ENCODE measurements around the gene MAP4.
A peak's percentile ranks its signal among the peaks of the same experiment; 100 is the strongest.

MAP4 gene

DNA sequence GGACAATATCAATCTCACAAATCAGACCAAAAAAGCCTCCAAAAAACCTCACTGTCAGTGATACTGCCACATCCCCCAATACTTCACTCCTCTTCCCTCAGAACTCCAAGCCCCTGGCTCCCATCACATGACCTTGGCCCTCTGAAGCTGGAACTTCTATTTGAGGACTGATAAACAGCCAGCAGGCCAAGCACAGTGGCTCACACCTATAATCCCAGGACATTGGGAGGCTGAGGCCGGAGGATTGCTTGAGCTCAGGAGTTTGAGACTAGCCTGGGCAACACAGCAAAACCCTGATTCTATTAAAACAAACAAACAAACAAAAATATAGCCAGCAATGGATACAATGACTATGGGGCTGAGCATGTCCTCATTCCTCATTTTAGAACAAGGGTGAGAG is 55.2 kb downstream of the MAP4 start:
- DNase-seq, result no peak

DNA sequence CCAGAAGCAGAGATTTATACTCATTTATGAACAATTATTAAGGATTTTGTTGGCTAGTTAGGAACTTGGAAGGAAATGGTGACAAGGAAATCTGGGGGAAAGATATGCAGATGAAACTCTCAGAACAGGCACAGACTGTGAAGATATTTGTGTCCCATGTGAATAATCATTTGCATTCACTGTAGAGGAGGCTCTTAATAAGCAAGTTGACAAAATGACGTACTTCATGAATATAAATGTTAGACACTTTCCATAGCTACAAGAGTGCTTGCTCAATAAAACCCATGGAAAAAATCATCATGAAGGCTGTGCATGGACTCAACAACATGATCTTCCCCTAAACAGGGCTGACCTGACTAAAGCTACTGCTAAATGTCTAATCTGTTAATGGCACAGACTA is 59.7 kb downstream of the MAP4 start:
- no peak for DNase-seq

DNA sequence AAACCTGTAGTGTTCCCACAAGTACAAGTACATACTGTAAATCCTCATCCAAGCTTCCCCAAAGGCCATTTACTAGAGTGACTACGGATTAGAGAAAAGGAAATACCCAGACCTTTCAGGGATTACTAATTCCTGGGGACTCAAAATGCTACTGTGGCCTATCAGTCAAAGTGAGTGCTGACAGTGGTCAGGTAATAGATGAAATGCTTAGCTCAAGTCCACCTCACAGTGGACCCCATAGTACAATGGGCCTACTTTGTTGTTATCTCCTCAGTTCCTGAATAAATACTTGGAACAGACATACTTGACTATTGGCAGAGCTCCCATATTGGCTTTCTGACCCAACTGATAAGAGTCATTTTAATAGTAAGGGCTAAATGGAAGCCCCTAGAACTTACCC is 61.6 kb downstream of the MAP4 start:
- DNase-seq, result no peak

DNA sequence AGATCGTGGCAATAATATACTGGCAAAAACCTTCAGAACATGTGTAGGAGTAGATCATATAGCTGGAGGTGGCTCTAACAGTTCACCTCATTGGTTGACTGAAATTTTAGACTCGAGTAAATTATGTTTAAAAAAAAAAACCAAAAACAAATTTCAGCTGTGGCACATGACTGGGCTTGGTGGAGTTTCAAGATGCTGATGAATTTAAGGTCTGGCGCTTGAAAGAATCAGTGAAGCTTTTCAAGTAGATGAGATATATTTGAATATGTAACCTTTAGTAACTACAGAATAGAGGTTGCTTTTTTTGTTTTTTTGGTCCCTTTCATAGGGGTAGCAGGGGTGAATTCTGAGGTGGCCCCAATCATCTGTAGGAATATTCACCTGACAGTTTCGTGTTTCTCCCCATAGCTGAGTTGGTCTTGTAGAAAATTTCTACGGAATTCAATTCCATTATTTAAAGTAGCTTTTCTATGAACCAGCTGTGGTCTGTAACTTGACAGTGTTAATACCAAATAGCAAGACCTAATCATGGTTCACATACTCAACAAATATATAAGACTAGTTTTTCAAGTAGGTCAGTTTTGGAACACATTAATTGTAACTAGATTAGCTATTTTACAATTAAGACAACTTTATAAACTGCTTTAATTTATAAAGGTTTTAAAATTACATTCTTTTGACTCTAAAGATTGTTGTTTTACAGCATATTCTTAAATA is 65.6 kb downstream of the MAP4 start:
- no peak for DNase-seq

DNA sequence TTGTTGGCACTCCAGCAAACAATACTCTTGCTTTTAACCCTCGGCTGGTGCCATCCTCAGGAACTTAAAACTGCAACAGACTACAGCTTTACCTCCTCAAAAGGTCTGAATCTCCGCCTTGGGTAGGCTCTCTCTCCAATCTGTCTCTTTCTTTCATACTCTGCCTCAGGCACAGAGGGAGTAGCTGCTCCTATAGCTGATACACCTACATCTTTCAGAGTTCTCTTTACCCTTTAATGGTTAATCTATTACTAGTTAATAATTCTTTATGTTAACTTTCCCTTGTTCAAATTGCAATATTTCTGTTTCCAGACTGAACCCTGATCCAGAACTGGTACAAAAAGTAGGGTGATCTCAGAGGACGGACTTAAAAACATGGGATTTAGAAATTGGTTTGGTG is 66.2 kb downstream of the MAP4 start:
- DNase-seq, result no peak

DNA sequence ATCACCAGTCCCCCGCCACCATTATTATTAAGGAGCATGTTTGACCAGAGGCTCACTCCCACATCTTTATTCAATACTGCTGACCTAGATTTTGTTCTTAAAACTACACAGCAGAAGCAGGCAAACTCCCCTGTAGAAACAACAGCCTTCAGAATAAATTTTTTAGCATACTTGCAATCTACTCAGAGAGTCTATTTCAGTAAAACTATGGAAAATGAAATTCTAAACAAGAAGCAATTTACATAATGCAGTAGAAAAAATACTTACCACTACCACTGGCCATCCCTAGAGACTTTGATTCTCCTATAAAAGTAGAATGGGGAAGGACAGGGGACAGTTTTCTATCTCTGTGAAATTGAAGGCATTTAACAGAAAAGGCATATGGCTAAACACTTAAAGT is 76.0 kb downstream of the MAP4 start:
- no peak for DNase-seq

DNA sequence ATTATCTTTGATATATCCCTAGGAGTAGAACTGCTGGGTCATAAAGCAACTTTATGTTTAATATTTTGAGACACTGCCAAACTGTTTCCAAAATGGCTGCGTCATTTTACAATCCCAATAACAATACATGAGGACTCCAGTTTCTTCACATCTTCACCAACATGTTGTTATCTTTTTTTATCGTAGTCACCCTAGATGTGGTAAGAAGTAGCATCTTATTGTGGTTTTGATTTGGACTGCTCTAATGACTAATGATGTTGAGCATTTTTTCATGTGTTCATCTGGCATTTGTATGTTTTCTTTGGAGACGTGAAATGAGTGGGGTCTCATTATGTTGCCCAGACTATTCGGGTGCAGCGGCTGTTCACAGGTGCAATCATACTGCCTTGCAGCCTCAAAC is 83.8 kb downstream of the MAP4 start:
- no peak for DNase-seq

DNA sequence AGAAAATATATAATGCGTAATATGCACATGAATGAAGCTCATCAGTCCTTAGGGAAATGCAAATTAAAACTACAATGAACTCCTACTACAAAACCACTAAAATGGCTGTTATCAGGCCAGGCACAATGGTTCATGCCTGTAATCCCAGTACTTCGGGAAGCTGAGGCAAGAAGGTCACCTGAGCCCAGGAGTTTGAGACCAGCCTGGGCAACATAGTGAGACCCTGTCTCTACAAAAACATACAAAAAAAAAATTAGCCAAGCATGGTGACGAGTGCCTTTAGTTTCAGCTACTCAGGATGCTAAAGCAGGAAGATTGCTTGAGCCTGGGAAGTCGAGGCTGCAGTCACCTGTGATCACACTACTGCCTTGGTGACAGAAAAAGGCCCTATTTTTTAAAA is 85.2 kb downstream of the MAP4 start:
- DNase-seq, result no peak

DNA sequence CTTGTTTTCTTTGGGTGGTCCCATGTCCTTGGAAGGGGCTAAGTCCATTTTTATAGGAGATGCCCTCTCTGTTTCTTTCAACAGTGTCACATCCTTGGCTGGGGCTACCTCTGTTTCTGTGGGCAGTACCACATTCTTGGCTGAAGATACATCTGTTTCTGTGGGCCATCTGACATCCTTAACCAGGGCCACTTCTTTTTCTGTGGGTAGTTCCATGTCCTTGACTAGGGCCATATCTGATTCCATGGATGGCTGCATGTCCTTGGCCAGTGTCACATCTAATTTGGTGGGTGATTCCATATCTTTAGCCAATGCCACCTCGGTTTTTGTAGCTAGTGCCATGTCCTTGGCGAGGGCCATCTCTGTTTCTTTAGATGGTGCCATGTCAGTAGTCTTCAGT is 99.5 kb downstream of the MAP4 start:
- no peak for DNase-seq

DNA sequence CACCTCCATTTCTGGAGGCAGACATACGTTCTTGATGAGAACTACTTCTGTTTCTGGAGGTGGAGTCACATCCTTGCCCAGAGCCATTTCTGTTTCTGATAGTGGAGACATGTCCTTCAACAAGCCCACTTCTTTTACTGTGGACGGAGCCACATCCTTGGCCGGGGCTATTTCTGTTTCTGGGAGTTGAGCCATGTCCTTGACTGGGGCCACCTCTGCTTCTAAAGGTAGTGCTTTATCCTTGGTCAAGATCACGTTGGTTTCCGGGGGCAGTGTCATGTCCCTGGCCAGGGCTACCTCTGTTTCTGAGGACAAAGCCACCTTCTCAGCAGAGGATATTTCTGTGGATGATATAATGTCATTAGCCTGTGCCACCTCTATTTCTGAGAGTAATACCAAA is 100.0 kb downstream of the MAP4 start:
- DNase-seq, result no peak

DNA sequence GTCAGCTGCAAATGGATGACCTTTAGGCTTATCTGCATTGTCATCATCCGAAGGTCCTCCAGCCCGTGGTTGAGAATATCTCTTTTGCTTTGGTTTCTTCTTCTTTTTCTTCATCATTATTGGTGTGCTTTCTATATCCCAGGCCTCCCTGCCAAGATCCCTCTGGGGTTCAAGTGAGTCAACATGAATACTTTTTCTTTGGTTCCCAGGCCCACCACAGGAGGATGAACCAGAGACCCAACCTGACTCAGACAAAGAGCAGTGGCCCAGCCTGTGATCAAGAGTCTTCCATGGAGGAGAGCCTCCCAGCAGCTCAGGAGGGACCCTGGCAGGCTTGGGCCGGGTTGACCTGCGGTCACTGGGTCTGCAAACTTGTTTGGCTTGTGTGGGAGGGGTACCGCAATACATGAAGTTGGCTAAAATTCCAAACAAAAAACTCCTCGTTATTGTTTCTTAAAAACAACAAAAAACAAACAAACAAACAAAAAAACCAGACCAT is 104.2 kb downstream of the MAP4 start:
- no peak for DNase-seq

DNA sequence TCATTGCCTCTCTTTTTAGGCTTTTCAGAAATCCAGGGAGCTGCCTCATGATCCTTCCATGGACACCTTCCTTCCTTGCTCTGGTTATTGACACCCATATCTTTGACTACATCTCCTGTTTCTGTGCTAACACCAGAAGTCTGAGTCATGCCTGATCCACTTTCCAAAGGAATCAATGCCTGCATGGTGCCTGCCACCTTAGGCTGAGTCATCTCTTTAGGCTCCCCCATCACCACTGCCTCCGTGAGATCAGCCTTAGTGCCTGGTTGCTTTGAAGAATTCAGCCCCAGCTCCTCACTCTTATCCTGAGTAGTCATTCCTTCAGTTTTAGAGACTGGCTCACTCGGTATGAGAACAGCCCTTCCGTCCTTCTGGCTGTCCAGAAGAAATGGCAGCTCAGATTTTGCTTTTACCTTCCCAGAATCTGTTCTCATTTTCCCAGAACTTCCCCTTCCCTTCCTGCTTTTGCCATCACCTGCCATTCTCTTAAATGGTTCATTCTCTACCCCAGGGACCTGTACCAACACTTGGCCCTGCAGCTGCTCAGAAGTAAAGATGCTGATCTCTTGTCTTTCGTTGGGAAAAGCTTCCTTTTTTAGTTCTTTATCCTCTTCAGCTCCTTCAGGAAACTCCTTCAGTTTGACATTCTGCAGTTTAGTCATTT is 105.3 kb downstream of the MAP4 start:
- DNase-seq, result peak; percentile 10

DNA sequence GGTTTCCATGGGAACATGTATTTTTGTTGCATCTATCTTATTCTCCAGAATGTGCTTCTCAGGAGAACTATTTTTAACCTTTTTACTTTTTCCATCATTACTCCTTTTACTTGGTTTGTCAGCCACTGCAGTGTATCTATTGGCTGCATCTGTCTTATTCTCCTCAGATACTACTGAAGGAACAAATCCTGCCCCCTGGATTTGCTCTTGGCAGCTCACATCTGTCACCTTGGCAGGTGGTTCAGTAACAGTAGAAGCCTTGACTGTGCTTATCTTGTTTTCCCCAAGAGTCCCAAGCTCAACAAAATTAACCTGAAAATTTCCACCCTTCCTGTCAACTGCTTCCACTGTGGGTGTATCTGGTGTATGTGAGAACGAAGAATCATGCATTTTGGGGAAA is 106.0 kb downstream of the MAP4 start:
- DNase-seq, result no peak

DNA sequence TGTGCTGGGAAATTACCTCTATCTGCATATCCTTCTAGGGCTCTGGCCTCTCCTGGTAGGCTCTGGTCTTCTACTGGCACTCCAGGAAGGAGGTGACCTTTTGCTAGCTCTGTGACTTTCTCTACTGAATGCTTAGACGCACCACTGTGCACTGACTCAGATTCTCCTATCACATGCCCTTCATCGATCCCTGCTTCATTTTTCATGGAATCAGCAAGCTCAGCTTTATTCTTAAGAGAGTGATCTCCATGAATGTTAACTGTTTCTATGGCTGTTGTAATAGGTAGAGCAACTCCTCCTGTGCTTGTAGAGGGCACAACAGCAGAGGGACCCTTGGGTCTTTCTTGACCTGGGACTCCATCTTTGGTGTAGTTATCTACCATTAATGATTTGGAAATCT is 106.6 kb downstream of the MAP4 start:
- no peak for DNase-seq

DNA sequence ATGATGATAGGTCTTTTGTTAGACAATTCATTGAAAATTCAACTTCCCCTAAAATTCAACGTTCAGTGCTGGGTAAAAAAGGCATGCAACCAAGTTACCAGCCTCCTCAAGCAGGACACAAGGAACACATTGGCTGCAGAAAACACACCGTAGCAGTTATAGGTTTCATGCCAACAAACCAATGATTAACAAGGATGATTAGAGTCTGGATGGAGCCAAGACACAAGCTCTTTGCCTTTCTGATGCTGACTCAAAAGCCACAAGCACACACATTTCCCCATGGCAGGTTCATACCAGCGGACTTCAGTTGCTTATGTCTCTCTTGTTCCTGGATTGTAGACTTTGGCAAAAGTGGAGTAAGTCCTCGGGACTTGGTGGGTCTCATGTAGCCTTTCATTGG is 107.5 kb downstream of the MAP4 start:
- DNase-seq, result no peak

DNA sequence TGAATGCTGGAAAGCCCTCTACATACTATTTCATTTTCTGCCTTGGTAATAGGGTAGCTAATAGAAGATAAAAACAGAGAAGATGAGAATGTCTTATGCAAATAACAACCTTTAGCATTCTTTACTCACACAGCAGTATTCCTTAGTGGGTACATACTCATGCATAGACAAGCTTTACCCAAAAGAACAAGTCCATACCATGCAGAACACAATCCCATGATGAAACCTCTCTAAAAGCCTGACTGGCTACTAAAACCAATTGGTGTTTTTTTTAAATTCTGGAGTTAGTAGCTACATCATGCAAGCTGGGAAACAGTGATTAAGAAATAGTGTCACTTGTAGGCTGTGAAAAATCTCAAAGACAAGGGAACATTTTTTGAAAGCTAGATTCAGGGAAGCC is 108.4 kb downstream of the MAP4 start:
- no peak for DNase-seq

DNA sequence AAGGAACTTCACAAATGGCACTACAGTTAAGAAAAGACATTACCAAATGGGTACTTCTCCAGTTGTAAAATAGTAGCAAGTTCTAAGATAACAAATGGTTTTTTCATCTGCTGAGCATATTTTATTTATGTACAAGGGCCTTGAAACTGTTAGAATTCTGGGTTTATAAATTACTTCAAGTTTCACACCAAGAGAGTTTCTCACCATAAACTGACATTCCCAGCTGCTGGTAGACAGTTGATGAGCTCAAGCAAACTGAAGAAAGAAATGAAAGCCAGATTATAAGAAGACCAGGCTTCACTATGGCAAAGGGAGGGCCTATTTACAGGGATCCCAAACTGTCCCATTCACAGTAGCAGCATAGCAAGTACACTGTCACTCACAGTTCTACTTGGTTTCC is 113.5 kb downstream of the MAP4 start:
- no peak for DNase-seq

DNA sequence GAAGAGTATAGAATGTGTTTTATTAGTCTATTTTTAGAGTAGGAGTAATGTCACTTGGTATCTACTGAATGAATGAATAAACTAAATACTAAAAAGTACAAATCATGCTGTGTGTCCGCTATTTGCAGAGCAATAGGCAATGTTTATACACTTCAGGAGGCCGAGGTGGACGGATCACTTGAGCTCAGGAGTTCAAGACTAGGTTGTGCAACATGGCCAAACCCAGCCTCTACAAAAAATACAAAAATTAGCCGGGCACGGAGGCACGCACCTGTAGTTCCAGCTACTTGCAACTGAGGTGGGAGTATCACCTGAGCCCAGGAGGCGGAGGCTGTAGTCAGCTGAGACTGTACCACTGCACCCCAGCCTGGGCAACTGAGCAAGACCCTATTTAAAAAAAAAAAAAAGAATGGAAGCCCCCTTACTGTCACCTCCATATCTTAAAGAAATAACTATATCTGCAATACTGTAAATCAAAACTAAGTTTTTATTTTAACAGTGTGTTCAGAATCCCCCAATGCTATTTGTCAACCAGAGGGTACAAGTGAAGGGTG is 114.9 kb downstream of the MAP4 start:
- no peak for DNase-seq

DNA sequence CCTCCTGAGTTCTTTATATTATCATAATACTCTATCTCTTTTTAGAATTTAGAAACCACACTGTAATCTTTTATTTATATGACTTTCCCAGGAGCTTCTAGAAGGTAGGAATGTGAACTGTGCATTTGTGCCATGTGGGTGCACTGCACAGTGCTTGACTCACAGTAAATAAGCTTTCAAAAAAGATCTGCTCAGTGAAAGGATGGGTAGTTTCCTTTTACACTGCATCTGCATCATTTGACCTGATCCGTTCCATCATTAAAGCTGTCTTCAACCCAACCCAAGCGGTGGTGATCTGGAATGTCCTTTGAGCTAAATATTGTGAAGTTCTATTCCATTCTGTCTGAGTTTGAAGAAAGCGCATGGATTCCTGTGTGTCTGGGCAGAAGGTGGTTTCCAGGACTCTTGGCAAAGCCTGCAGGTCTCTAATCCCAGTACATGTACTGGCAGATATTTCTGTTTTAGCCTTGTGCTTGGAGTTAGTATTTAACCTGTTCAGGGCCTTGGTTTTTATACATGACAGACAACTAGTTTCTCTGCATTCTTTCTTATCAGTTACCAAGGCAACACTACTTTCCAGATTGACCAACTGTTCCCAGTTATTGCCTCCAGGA is 116.6 kb downstream of the MAP4 start:
- DNase-seq, result no peak

DNA sequence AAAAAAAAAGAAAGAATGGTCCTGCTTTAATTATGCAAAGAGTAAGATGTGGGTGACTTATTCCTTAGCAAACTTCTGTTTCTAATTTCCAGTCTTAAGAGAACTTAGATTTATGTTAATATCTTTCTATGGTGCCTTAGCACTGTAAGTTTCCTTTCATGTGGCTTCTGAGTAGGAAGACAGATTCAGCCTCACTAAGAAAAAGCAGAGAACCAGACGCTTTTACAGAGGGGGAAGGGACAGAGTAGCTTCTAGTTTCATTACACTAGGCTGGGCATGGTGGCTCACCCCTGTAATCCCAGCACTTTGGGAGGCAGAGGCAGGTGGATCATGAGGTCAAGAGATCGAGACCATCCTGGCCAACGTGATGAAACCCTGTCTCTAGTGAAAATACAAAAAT is 118.3 kb downstream of the MAP4 start:
- DNase-seq, result no peak

DNA sequence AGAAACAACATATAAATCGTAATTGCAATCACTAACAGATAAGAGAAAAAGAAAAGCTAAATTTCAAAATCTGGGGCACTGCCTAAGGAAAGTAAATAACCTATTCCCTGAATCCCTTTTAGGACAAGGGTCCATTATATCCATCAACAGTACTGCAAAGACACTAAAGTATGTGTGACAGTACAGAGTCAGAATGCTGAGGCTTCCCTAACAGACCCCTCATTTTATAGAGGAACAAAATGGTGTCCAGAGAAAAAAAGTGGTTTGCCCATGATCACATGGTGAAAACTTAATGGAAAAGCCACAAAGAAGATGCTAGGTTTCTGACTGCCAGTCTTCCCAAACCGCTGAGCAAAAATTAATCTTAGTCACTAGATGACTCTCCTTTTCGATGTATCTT is 119.5 kb downstream of the MAP4 start:
- no peak for DNase-seq

DNA sequence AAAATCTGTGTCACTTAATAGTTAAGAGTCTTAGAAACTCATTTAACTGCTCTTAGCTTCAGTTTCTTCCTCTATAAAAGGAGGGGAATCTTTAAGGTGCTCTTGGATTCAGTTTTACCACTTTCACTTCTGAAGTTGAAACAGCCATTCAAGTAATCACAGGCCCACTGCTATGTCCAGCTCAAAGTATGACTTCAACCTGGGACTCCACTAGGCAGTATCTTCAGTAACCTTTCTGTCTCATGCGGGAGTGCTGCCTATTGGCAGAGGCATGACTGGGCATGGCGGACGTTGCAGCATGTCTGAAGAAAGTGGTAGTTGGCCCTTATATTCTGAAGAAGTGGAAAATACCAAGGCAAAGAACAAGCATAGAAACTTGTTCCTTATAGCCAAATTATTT is 121.0 kb downstream of the MAP4 start:
- DNase-seq, result no peak

DNA sequence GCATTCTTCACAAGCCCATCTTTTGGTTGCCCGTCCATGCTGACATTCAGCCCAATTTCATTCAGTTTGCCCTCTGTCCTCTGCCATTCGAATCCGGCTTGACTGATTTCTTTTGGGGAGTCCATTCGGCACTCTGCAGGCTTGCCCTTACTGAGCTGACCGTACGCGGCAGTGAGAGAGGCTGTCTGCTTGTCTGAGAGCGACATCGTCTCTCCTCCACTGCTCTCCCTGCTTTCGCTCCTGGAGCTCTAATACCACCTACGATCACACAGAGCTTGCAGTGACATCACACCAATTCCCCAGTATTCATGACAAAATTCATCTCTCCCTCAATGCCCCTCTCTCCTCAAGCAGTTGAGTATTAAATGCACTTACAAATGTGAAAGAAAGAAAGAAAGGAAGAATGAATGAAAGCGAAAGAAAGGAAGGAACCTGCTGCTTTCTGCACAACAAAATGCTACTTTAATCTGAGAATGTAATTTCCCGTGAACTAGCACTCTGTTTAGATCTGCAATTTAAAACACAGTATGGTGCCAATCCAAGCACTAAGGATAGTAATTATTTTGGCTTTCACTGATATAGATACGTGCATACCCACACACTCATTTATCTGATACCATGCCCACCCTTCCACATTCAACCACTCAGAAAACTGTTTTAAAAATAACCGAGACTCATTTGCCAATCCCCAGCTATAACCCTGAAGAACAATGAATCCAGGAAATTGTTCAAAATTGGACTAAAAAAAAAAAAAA is 123.8 kb downstream of the MAP4 start:
- DNase-seq, result no peak
